Fibroblast of the aortic adventitia (primary cell): ENCODE data around the gene F11. TPM values are rescaled to one million over a fixed set of nuclear protein-coding genes. Genes with fewer than 3 reads are reported as not detected.

Experiments
- DNase-seq: peaks from one replicate; pipeline ENCODE4 v3.0.0-alpha.2; 2010; ENCODE audit warnings: low read depth
- H3K4me3 ChIP-seq: 2 replicates; pipeline ENCODE4 v1.5.1; 2011; ENCODE audit warnings: low read depth, mild to moderate bottlenecking, control low read depth, low read length, moderate library complexity
- total RNA-seq: library from RNA; depleted of rRNA; stranded (reverse); fragments of >200 nt; gene quantifications from 2 replicates; pipeline ENCODE4 v1.2.3, GENCODE V29; 2012; ENCODE audit warnings: low replicate concordance
- TF ChIP-seq, protein P1 (sequence below): IDR thresholded peaks from 2 replicates; pipeline ENCODE4 v1.5.1; 2011; ENCODE audit warnings: mild to moderate bottlenecking, low read length, control low read depth, inconsistent platforms; ENCODE audit not compliant: insufficient read depth

The F11 gene
- total RNA-seq, 1 donor: not detected

DNA sequence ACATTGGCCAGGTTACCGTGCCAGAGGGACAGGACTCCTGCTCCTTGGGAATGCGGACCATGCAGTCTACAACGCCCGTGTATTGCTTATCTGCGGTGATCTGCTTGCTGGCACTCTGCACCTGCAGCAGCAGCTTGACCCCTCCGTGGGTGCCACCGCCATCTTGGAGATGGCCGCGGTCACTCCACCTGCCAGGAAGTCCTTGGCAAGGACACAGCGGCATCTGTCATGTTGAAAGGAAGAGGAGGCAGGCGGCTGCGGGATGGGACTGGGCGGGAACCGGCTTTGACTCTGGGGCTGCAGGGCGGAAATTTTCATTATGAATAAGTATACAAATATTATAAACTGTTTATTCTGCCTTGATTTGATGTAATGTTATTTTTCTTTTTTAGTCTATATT, 63.4 kb downstream of the F11 start:
- H3K4me3 ChIP-seq: no peak overlapping the region
- DNase-seq: no peak
- TF ChIP-seq, protein P1, sequence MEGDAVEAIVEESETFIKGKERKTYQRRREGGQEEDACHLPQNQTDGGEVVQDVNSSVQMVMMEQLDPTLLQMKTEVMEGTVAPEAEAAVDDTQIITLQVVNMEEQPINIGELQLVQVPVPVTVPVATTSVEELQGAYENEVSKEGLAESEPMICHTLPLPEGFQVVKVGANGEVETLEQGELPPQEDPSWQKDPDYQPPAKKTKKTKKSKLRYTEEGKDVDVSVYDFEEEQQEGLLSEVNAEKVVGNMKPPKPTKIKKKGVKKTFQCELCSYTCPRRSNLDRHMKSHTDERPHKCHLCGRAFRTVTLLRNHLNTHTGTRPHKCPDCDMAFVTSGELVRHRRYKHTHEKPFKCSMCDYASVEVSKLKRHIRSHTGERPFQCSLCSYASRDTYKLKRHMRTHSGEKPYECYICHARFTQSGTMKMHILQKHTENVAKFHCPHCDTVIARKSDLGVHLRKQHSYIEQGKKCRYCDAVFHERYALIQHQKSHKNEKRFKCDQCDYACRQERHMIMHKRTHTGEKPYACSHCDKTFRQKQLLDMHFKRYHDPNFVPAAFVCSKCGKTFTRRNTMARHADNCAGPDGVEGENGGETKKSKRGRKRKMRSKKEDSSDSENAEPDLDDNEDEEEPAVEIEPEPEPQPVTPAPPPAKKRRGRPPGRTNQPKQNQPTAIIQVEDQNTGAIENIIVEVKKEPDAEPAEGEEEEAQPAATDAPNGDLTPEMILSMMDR: no peak

DNA sequence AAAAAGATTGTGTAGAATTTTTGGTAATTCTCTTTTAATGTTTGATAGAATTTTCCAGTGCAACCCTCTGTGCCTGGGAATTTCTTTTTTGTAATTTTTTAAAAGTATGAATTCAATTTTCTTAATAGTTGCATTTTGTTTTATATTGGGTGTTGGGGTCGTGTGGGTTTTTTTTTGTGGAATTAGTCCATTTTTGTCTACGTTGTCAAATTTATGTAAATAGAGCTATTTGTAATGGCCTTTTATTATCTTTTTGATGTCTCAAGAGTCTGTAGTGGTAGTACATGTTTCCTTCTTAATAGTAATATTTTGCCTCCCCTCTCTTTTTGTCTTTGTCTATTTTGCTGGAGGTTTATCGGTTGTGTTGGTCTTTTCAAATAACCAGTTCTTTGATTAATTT, 64.4 kb downstream of the F11 start:
- TF ChIP-seq, protein P1: no peak
- DNase-seq: no peak

GRCh38 chr4:186335793-186336192, 69.8 kb downstream of the F11 start:
- TF ChIP-seq, protein P1: no peak
- H3K4me3 ChIP-seq: no peak overlapping the region
- DNase-seq: no peak

More for the DNA sequence above, 64.4 kb downstream of the F11 start:
- no peak overlapping the region for H3K4me3 ChIP-seq

Other genes with a start within 250 kb of the F11 start
- 3.3 and 11.6 TPM in 2 replicates for gene TLR3, start 197.0 kb upstream of the F11 start, total RNA-seq
- gene FAM149A, start 161.5 kb upstream of the F11 start, total RNA-seq: 10.8 and 15.6 TPM in 2 replicates
- gene CYP4V2, start 74.6 kb upstream of the F11 start, total RNA-seq: 40.4 and 76.0 TPM in 2 replicates
- 0.18 TPM in 1 of 2 replicates, not detected in the other for gene KLKB1, start 38.7 kb upstream of the F11 start, total RNA-seq